ENCODE measurements around the gene PPTC7.

The PPTC7 gene

GRCh38 chr12:110592919-110593318 lies 9.8 kb upstream of the PPTC7 start (continued):
- TF ChIP-seq ZNF518A (tag by site-specific recombination; conservative IDR thresholded peaks at IDR 0.05; ENCODE audit: low read depth) (peak; percentile 72; the same call in 1 of the 2 replicates), ZNF560 (tag by site-specific recombination; IDR thresholded peaks at IDR 0.05; ENCODE audit: borderline replicate concordance) (peak; percentile 61; the same call in 1 of the 2 replicates), ZNF426 (tag by site-specific recombination; IDR thresholded peaks at IDR 0.05) (peak; percentile 54)

- no peak for TF ChIP-seq ELK4 (IDR thresholded peaks at IDR 0.05; ENCODE audit: borderline replicate concordance, low read depth, low read length)
- TF ChIP-seq ZNF121 (tag by site-specific recombination; IDR thresholded peaks at IDR 0.05), result peak; percentile 55; the same call in 1 of the 2 replicates
- TF ChIP-seq ZNF404 (tag by site-specific recombination; IDR thresholded peaks at IDR 0.05), result no peak
- no peak for TF ChIP-seq ZNF433 (tag by site-specific recombination; IDR thresholded peaks at IDR 0.05; ENCODE audit: low read depth)
- Histone ChIP-seq H3K9me3 (ENCODE audit: control insufficient read depth, insufficient read depth, low read depth, low read length) (no peaks in the 10 kb centered on the region), H3K27ac (ENCODE audit: extremely low read depth, low read depth, low read length) (no peak overlapping the region), H3K4me1 (ENCODE audit: control insufficient read depth, insufficient read depth, low read length) (peaks cover 6% of the 10 kb centered on the region; the same call in 1 of the 2 replicates), H3K36me3 (ENCODE audit: control insufficient read depth in 2 of 2, insufficient read depth in 1 of 2, low read length in 2 of 2) (no peaks in the 10 kb centered on the region), H3K4me3 (ENCODE audit: low read depth, low read length) (no peak overlapping the region)
- POLR2A ChIA-PET, result no interaction called here
- CTCF ChIA-PET, result interaction anchor here (4.7 kb wide), 1 partner anchor 9 kb away, joined by 26 read pairs; no protein-coding TSS in a partner anchor
Measured at GRCh38 chr12:110592078-110592477, 9.0 kb upstream of the PPTC7 start.

- H3K27ac ChIP-seq (ENCODE audit: extremely low read depth, low read depth, low read length), result peak overlapping the region; percentile 42; the same call in 1 of the 2 replicates
- no peaks in the 10 kb centered on the region for H3K9me3 ChIP-seq (ENCODE audit: control insufficient read depth, insufficient read depth, low read depth, low read length)
- ChIA-PET CTCF (interaction anchor here (4.7 kb wide), 1 partner anchor 10 kb away, joined by 26 read pairs; no protein-coding TSS in a partner anchor), POLR2A (no interaction called here)
- peak; percentile 77 for TF ChIP-seq PRDM6 (tag by site-specific recombination; IDR thresholded peaks at IDR 0.05)
- TF ChIP-seq WT1 (tag by site-specific recombination; IDR thresholded peaks at IDR 0.05), result 0 out of 2 replicates have a peak, but pooled peaks have one; percentile 11
- TF ChIP-seq GLI4 (tag by site-specific recombination; IDR thresholded peaks at IDR 0.05), result no peak
- no peak for TF ChIP-seq ZNF768 (tag by site-specific recombination; IDR thresholded peaks at IDR 0.05)
- peak; percentile 66; the same call in 1 of the 2 replicates for TF ChIP-seq SP7 (tag by site-specific recombination; IDR thresholded peaks at IDR 0.05)
- no peak for TF ChIP-seq ZNF596 (tag by site-specific recombination; IDR thresholded peaks at IDR 0.05)
- TF ChIP-seq ZNF132 (tag by site-specific recombination; IDR thresholded peaks at IDR 0.05; ENCODE audit: borderline replicate concordance), result no peak
- no peak for TF ChIP-seq ZNF555 (tag by site-specific recombination; conservative IDR thresholded peaks at IDR 0.05)
- 0 out of 2 replicates have a peak, but pooled peaks have one; percentile 35 for TF ChIP-seq SCRT2 (tag by site-specific recombination; IDR thresholded peaks at IDR 0.05)
- TF ChIP-seq ZBTB11 (tag by site-specific recombination; conservative IDR thresholded peaks at IDR 0.05; ENCODE audit: low read depth), result no peak
- TF ChIP-seq ZNF623 (tag by site-specific recombination; IDR thresholded peaks at IDR 0.05), result no peak
- peaks cover 6% of the 10 kb centered on the region; the same call in 1 of the 2 replicates for H3K4me1 ChIP-seq (ENCODE audit: control insufficient read depth, insufficient read depth, low read length)
- H3K36me3 ChIP-seq (ENCODE audit: control insufficient read depth in 2 of 2, insufficient read depth in 1 of 2, low read length in 2 of 2), result no peaks in the 10 kb centered on the region
- H3K4me3 ChIP-seq (ENCODE audit: low read depth, low read length), result no peak overlapping the region
Measured at GRCh38 chr12:110591451-110592051, 8.4 kb upstream of the PPTC7 start.
